ENCODE measurements around the gene TNFAIP8.
A peak's percentile ranks its signal among the peaks of the same experiment; 100 is the strongest.

The TNFAIP8 gene

DNA sequence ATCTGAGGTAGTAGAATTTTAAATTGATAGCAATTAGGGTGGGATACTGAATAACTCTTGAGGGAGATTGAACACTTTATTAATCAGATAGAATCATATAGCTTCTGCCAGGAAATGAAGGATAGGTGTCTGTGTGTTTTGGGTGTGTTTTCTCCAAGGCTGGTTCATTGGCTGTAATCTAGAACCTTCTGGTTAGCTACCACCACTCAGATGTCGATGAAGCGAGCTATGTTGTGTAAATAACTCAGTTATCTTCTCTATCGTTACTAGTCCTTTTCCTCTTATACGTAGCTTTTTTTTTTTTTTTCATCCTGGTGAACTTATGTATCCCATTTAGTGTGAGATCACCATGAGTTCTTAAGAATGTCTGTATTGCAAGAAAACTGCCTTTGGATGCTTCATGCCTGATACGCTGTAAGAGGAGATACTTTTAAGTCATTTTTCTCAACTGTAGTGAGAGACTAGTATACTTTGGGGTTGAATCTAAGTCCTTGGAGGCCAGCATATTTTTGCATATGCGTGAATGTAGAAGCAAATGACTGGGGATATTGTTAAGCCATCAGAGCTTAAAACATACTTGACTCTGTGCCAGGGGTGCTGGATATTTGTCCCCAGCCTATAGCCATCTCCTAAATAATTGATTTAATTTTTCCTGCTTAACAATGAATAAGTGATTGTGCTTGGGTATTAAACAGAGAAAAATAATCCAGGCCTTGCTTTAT, 2.1 kb downstream of the TNFAIP8 start:
- H2AK5ac ChIP-seq (ENCODE audit: low read length): no peak overlapping the region
- no peak overlapping the region for H4K8ac ChIP-seq (ENCODE audit: low read depth, low read length)
- peak overlapping the region; percentile 72 for H3K4me2 ChIP-seq (ENCODE audit: low read length)
- DNase-seq: no peak
- no peak overlapping the region for H3K9ac ChIP-seq (ENCODE audit: low read length)
- H2BK12ac ChIP-seq (ENCODE audit: low read length): no peak overlapping the region
- no peak overlapping the region for H4K91ac ChIP-seq (ENCODE audit: low read depth, low read length)
- no peak overlapping the region for H3K4me3 ChIP-seq (ENCODE audit: low read depth, low read length)
- no peak overlapping the region for H3K23ac ChIP-seq (ENCODE audit: low read length)
- no peaks in the 10 kb centered on the region for H3K36me3 ChIP-seq (ENCODE audit: control insufficient read depth in 1 of 2, insufficient read depth in 2 of 2, low read length in 2 of 2)
- no peak overlapping the region for H2AFZ ChIP-seq (ENCODE audit: insufficient read depth, low read length, poor library complexity)
- H3K4me1 ChIP-seq (ENCODE audit: control insufficient read depth in 1 of 2, insufficient read depth in 2 of 2, low read length in 2 of 2): peaks cover 11 to 32% of the 10 kb centered on the region in 2 experiments
- WGBS (ENCODE audit: extremely low coverage, insufficient coverage, insufficient read length): no CpG with 5 or more reads among the region's 6 CpGs
- no peak overlapping the region for H2BK120ac ChIP-seq (ENCODE audit: insufficient read depth, low read length, poor library complexity)
- no peak overlapping the region for H4K12ac ChIP-seq (ENCODE audit: low read depth, low read length)
- no peaks in the 10 kb centered on the region for H3K27me3 ChIP-seq (ENCODE audit: insufficient read depth, low read length)
- no peak overlapping the region for H2BK5ac ChIP-seq (ENCODE audit: low read depth, low read length, poor library complexity)
- H3K79me2 ChIP-seq (ENCODE audit: control insufficient read depth, insufficient read depth, low read length, poor library complexity): peaks cover 9% of the 10 kb centered on the region
- peaks cover 16% of the 10 kb centered on the region for H3K79me1 ChIP-seq (ENCODE audit: low read length)
- H3K27ac ChIP-seq (ENCODE audit: low read depth, low read length): no peak overlapping the region
- no peak overlapping the region for H3K14ac ChIP-seq (ENCODE audit: low read length)
- H3K4ac ChIP-seq (ENCODE audit: low read depth, low read length): no peak overlapping the region
- H3K9me3 ChIP-seq (ENCODE audit: insufficient read depth, low read depth, low read length): peaks cover 3% of the 10 kb centered on the region
- no peak overlapping the region for H3K18ac ChIP-seq (ENCODE audit: low read length)

DNA sequence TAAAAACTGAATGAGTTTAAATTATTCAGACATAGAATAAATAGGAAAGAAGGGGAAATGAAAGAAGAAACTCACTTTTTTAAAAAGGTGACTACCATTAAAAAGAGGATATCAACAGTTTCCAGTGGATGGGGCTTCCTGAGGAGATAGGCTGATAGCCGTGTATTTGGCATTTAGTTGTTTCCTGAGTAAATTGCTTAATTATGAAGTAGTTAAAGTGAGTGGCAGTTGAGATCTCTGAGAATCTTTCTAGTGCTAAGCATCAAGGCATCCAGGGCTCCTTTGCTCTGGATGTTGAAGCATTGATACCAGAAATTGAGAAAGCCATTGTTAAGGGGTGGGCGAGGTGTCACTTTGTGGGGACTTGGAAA, 2.7 kb downstream of the TNFAIP8 start:
- no peak overlapping the region for H2AK5ac ChIP-seq (ENCODE audit: low read length)
- DNase-seq: no peak
- peaks cover 0 to 2% of the 10 kb centered on the region in 2 experiments for H3K36me3 ChIP-seq (ENCODE audit: control insufficient read depth in 1 of 2, insufficient read depth in 2 of 2, low read length in 2 of 2)
- no peak overlapping the region for H3K18ac ChIP-seq (ENCODE audit: low read length)
- H3K79me1 ChIP-seq (ENCODE audit: low read length): peaks cover 16% of the 10 kb centered on the region
- H4K91ac ChIP-seq (ENCODE audit: low read depth, low read length): no peak overlapping the region
- no CpG with 5 or more reads among the region's 2 CpGs for WGBS (ENCODE audit: extremely low coverage, insufficient coverage, insufficient read length)
- no peak overlapping the region for H2BK5ac ChIP-seq (ENCODE audit: low read depth, low read length, poor library complexity)
- H3K14ac ChIP-seq (ENCODE audit: low read length): no peak overlapping the region
- H2BK12ac ChIP-seq (ENCODE audit: low read length): no peak overlapping the region
- H2AFZ ChIP-seq (ENCODE audit: insufficient read depth, low read length, poor library complexity): no peak overlapping the region
- H4K8ac ChIP-seq (ENCODE audit: low read depth, low read length): no peak overlapping the region
- H3K27me3 ChIP-seq (ENCODE audit: insufficient read depth, low read length): no peaks in the 10 kb centered on the region
- H2BK120ac ChIP-seq (ENCODE audit: insufficient read depth, low read length, poor library complexity): no peak overlapping the region
- no peak overlapping the region for H3K9ac ChIP-seq (ENCODE audit: low read length)
- peaks cover 11 to 28% of the 10 kb centered on the region in 2 experiments for H3K4me1 ChIP-seq (ENCODE audit: control insufficient read depth in 1 of 2, insufficient read depth in 2 of 2, low read length in 2 of 2)
- no peak overlapping the region for H3K4me3 ChIP-seq (ENCODE audit: low read depth, low read length)
- no peak overlapping the region for H3K23ac ChIP-seq (ENCODE audit: low read length)
- H3K4ac ChIP-seq (ENCODE audit: low read depth, low read length): no peak overlapping the region
- H3K79me2 ChIP-seq (ENCODE audit: control insufficient read depth, insufficient read depth, low read length, poor library complexity): peaks cover 9% of the 10 kb centered on the region
- no peak overlapping the region for H3K4me2 ChIP-seq (ENCODE audit: low read length)
- H4K12ac ChIP-seq (ENCODE audit: low read depth, low read length): no peak overlapping the region
- H3K27ac ChIP-seq (ENCODE audit: low read depth, low read length): no peak overlapping the region
- H3K9me3 ChIP-seq (ENCODE audit: insufficient read depth, low read depth, low read length): peaks cover 4% of the 10 kb centered on the region

DNA sequence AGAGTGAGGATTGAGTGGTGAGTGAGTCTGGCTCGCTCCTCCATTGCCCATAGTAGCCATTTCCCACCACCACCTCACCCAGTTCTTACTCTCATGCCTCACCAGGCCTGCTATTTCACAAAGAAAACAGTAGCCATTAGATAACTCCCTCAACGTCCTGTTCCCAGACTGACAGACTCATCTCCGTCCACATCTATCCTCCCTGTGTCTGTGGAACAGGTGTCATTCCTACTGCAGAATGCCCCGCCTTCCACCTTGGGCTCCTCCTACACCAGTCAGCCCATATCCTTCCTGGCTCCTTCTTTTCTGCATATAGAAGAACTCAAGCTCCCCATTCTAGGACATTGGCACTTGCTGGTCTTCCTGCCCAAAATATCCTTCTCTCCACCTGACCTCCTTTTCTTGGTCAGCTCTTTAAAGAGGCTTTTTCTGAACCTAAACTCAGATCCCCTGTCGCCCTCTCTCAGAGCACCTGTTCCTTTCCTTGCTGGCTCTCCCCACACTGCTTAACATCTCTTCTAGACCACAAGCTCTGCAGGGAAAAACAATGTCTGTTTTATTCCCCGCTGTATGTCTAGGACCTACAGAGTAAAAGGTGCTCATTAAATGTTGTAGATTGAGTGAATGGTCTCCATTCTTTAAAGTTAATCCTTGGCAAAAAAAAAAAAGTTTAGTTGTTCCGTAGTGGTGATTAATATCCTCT, 3.2 kb downstream of the TNFAIP8 start:
- peaks cover 6% of the 10 kb centered on the region for H3K9me3 ChIP-seq (ENCODE audit: insufficient read depth, low read depth, low read length)
- peaks cover 9% of the 10 kb centered on the region for H3K79me2 ChIP-seq (ENCODE audit: control insufficient read depth, insufficient read depth, low read length, poor library complexity)
- H3K14ac ChIP-seq (ENCODE audit: low read length): no peak overlapping the region
- no peak overlapping the region for H4K8ac ChIP-seq (ENCODE audit: low read depth, low read length)
- no peak overlapping the region for H3K27ac ChIP-seq (ENCODE audit: low read depth, low read length)
- no peak overlapping the region for H3K18ac ChIP-seq (ENCODE audit: low read length)
- no peak overlapping the region for H3K4me2 ChIP-seq (ENCODE audit: low read length)
- H2BK12ac ChIP-seq (ENCODE audit: low read length): no peak overlapping the region
- no peak overlapping the region for H2AK5ac ChIP-seq (ENCODE audit: low read length)
- H3K4ac ChIP-seq (ENCODE audit: low read depth, low read length): peak overlapping the region; percentile 23
- peaks cover 0 to 4% of the 10 kb centered on the region in 2 experiments for H3K36me3 ChIP-seq (ENCODE audit: control insufficient read depth in 1 of 2, insufficient read depth in 2 of 2, low read length in 2 of 2)
- H3K4me1 ChIP-seq (ENCODE audit: control insufficient read depth in 1 of 2, insufficient read depth in 2 of 2, low read length in 2 of 2): peaks cover 8 to 25% of the 10 kb centered on the region in 2 experiments
- H3K79me1 ChIP-seq (ENCODE audit: low read length): peaks cover 13% of the 10 kb centered on the region
- H2BK120ac ChIP-seq (ENCODE audit: insufficient read depth, low read length, poor library complexity): no peak overlapping the region
- H3K23ac ChIP-seq (ENCODE audit: low read length): no peak overlapping the region
- no peak overlapping the region for H2BK5ac ChIP-seq (ENCODE audit: low read depth, low read length, poor library complexity)
- no peak overlapping the region for H4K91ac ChIP-seq (ENCODE audit: low read depth, low read length)
- H4K12ac ChIP-seq (ENCODE audit: low read depth, low read length): no peak overlapping the region
- no peak overlapping the region for H3K9ac ChIP-seq (ENCODE audit: low read length)
- H2AFZ ChIP-seq (ENCODE audit: insufficient read depth, low read length, poor library complexity): no peak overlapping the region
- H3K27me3 ChIP-seq (ENCODE audit: insufficient read depth, low read length): no peaks in the 10 kb centered on the region
- H3K4me3 ChIP-seq (ENCODE audit: low read depth, low read length): no peak overlapping the region
- no peak for DNase-seq
- no CpG with 5 or more reads among the region's 7 CpGs for WGBS (ENCODE audit: extremely low coverage, insufficient coverage, insufficient read length)

DNA sequence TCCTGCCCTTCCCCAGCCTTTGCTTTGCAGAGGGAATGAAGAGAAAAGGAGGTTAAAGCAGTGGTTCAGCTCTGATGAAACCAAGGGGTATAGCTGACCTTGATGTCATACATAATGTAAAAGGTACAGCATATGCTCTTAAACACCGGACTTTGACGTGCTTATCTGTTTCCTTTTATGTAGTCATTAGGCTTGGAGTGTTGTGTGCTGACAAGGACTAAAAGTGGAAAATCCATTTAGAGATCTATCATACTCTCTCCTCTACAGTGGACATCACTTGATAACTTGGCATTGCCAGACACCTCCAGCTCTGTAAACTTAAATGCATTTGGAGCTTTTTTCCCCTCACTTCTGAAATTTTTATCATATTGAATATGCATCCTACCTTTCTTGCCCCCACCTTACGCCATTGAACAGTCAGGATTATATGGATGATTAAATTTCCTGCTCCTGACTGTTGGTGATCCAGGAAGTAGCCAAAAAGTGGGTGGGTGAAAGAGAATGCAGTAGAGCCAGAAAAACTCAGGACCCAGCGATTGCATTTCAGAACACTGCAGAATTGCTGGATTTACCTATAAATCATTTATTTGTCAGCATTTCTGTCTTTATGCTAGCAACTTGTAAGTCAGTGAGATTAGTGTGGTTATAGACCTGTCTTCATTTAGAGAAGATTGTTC, 4.1 kb downstream of the TNFAIP8 start:
- H3K27ac ChIP-seq (ENCODE audit: low read depth, low read length): no peak overlapping the region
- no peak overlapping the region for H3K23ac ChIP-seq (ENCODE audit: low read length)
- H3K9ac ChIP-seq (ENCODE audit: low read length): no peak overlapping the region
- peaks cover 12% of the 10 kb centered on the region for H3K79me1 ChIP-seq (ENCODE audit: low read length)
- H3K14ac ChIP-seq (ENCODE audit: low read length): no peak overlapping the region
- no peak overlapping the region for H3K4ac ChIP-seq (ENCODE audit: low read depth, low read length)
- H3K27me3 ChIP-seq (ENCODE audit: insufficient read depth, low read length): no peaks in the 10 kb centered on the region
- no peak for DNase-seq
- no peak overlapping the region for H2BK12ac ChIP-seq (ENCODE audit: low read length)
- no peak overlapping the region for H4K91ac ChIP-seq (ENCODE audit: low read depth, low read length)
- peaks cover 7 to 22% of the 10 kb centered on the region in 2 experiments for H3K4me1 ChIP-seq (ENCODE audit: control insufficient read depth in 1 of 2, insufficient read depth in 2 of 2, low read length in 2 of 2)
- no peak overlapping the region for H4K8ac ChIP-seq (ENCODE audit: low read depth, low read length)
- peaks cover 0 to 6% of the 10 kb centered on the region in 2 experiments for H3K36me3 ChIP-seq (ENCODE audit: control insufficient read depth in 1 of 2, insufficient read depth in 2 of 2, low read length in 2 of 2)
- no peak overlapping the region for H2AK5ac ChIP-seq (ENCODE audit: low read length)
- H3K9me3 ChIP-seq (ENCODE audit: insufficient read depth, low read depth, low read length): peaks cover 6% of the 10 kb centered on the region
- WGBS (ENCODE audit: extremely low coverage, insufficient coverage, insufficient read length): no CpG with 5 or more reads among the region's 4 CpGs
- H3K18ac ChIP-seq (ENCODE audit: low read length): no peak overlapping the region
- H4K12ac ChIP-seq (ENCODE audit: low read depth, low read length): no peak overlapping the region
- H3K4me3 ChIP-seq (ENCODE audit: low read depth, low read length): no peak overlapping the region
- H2BK5ac ChIP-seq (ENCODE audit: low read depth, low read length, poor library complexity): no peak overlapping the region
- H2AFZ ChIP-seq (ENCODE audit: insufficient read depth, low read length, poor library complexity): no peak overlapping the region
- H3K4me2 ChIP-seq (ENCODE audit: low read length): no peak overlapping the region
- H3K79me2 ChIP-seq (ENCODE audit: control insufficient read depth, insufficient read depth, low read length, poor library complexity): peaks cover 9% of the 10 kb centered on the region
- no peak overlapping the region for H2BK120ac ChIP-seq (ENCODE audit: insufficient read depth, low read length, poor library complexity)
